Measurements from ENCODE around the gene ZMIZ1. TPM values are rescaled to one million over a fixed set of nuclear protein-coding genes. Genes with fewer than 3 reads are reported as not detected.
A peak's percentile ranks its signal among the peaks of the same experiment; 100 is the strongest.

Gene ZMIZ1
- total and polyA plus RNA-seq, 4 donors = 3.9 to 19.1 (median 9.8) TPM

- no peak for DNase-seq (ENCODE audit: low spot score)
- no peaks in the 10 kb centered on the region for H3K4me1 ChIP-seq (ENCODE audit: control insufficient read depth in 4 of 4, insufficient read depth in 4 of 4, low read length in 3 of 4)
- TF ChIP-seq NR2F2 (IDR thresholded peaks at IDR 0.05) (no peak), TAF1 (conservative IDR thresholded peaks at IDR 0.05) (no peak), GABPA (IDR thresholded peaks at IDR 0.05 in 1 of 2, conservative IDR thresholded peaks at IDR 0.05 in 1 of 2) (no peak), HNF4A (conservative IDR thresholded peaks at IDR 0.05) (no peak), MAX (IDR thresholded peaks at IDR 0.05) (no peak), FOXA2 (IDR thresholded peaks at IDR 0.05) (no peak), RAD21 (IDR thresholded peaks at IDR 0.05) (no peak), RXRA (IDR thresholded peaks at IDR 0.05) (no peak), JUND (IDR thresholded peaks at IDR 0.05) (no peak), FOXA1 (IDR thresholded peaks at IDR 0.05) (no peak), EGR1 (IDR thresholded peaks at IDR 0.05; ENCODE audit: low read depth in 2 of 2) (no peak), YY1 (IDR thresholded peaks at IDR 0.05) (no peak), ATF3 (IDR thresholded peaks at IDR 0.05) (no peak)
- TF ChIP-seq, protein P1, sequence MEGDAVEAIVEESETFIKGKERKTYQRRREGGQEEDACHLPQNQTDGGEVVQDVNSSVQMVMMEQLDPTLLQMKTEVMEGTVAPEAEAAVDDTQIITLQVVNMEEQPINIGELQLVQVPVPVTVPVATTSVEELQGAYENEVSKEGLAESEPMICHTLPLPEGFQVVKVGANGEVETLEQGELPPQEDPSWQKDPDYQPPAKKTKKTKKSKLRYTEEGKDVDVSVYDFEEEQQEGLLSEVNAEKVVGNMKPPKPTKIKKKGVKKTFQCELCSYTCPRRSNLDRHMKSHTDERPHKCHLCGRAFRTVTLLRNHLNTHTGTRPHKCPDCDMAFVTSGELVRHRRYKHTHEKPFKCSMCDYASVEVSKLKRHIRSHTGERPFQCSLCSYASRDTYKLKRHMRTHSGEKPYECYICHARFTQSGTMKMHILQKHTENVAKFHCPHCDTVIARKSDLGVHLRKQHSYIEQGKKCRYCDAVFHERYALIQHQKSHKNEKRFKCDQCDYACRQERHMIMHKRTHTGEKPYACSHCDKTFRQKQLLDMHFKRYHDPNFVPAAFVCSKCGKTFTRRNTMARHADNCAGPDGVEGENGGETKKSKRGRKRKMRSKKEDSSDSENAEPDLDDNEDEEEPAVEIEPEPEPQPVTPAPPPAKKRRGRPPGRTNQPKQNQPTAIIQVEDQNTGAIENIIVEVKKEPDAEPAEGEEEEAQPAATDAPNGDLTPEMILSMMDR (IDR thresholded peaks at IDR 0.05; ENCODE audit: low read depth, low read length, missing input control) = no peak
- H3K9me3 ChIP-seq (ENCODE audit: control insufficient read depth in 4 of 4, low read length in 3 of 4) = no peaks in the 10 kb centered on the region
- no peak overlapping the region for H3K9ac ChIP-seq (ENCODE audit: low read depth in 1 of 2, low read length in 2 of 2)
- H3K4me3 ChIP-seq (ENCODE audit: low read depth in 1 of 3, low read length in 3 of 3) = no peak overlapping the region
- peaks cover 4 to 18% (median 7%) of the 10 kb centered on the region in 4 donors for H3K36me3 ChIP-seq (ENCODE audit: control insufficient read depth in 4 of 4, insufficient read depth in 3 of 4, low read depth in 1 of 4, low read length in 3 of 4)
- H3K27me3 ChIP-seq (ENCODE audit: control insufficient read depth in 4 of 4, insufficient read depth in 4 of 4, low read length in 3 of 4) = no peaks in the 10 kb centered on the region
- H3K27ac ChIP-seq (ENCODE audit: low read depth in 1 of 2, low read length in 2 of 2) = no peak overlapping the region
- WGBS = 74% methylated on average over 3 of the region's 3 CpGs
These were observed 163.1 kb downstream of the ZMIZ1 start for GRCh38 chr10:79231908-79232307.

GRCh38 chr10:79232864-79233263 lies 164.1 kb downstream of the ZMIZ1 start:
- WGBS = 82% methylated on average over 3 of the region's 3 CpGs
- Histone ChIP-seq H3K27me3 (ENCODE audit: control insufficient read depth in 4 of 4, insufficient read depth in 4 of 4, low read length in 3 of 4) (no peaks in the 10 kb centered on the region), H3K27ac (ENCODE audit: low read depth in 1 of 2, low read length in 2 of 2) (no peak overlapping the region), H3K9ac (ENCODE audit: low read depth in 1 of 2, low read length in 2 of 2) (no peak overlapping the region), H3K36me3 (ENCODE audit: control insufficient read depth in 4 of 4, insufficient read depth in 3 of 4, low read depth in 1 of 4, low read length in 3 of 4) (peaks cover 4 to 18% (median 7%) of the 10 kb centered on the region in 4 donors), H3K9me3 (ENCODE audit: control insufficient read depth in 4 of 4, low read length in 3 of 4) (no peaks in the 10 kb centered on the region), H3K4me3 (ENCODE audit: low read depth in 1 of 3, low read length in 3 of 3) (no peak overlapping the region), H3K4me1 (ENCODE audit: control insufficient read depth in 4 of 4, insufficient read depth in 4 of 4, low read length in 3 of 4) (no peaks in the 10 kb centered on the region)
- DNase-seq (ENCODE audit: low spot score) = no peak
- TF ChIP-seq MAX (IDR thresholded peaks at IDR 0.05) (no peak), RAD21 (IDR thresholded peaks at IDR 0.05) (no peak), HNF4G (IDR thresholded peaks at IDR 0.05) (no peak), SP1 (IDR thresholded peaks at IDR 0.05) (no peak)

DNA sequence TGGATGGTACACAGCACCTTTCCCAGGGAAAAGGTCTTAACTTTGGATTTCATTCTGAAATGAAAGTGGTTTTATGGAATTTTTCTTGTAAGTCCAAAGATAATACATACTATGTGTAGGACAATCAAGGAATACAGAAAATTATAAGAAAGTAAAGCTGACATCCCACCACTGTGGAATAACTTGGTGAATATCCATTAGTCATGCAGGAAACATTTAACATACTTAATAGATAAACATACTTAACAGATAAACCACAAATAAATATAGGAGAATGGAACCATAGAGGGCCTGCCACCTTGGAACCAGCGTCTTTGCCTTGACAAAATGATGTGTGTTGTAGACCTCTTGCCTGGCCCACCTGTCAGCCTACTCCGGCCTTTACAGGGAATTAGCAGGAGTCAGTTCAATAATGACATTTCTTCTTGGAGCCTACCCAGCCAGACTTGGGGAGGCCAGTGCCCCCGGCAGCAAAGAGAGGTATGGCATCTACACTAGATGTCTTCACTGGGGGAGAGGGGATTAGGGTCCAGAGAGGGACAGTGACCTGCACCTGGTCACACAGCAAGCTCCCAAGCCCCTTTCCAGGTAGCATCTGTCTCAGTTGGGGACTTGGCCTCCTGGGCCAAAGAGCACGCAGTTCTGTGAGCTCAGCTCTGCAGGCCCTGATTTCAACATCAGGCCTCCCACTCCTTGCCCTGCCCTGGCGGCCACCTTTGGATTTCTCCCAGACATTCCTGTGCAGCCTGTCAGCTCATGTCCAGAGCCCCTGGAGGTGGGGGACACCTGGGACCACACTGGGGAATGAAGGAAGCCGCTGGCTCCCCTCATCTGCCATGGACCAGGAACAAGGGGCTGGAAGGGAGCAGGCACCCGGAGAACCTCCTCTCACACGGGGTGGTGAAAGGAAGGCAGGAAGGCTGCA lies 165.9 kb downstream of the ZMIZ1 start:
- peaks cover 0 to 9% (median 3%) of the 10 kb centered on the region in 4 donors for H3K36me3 ChIP-seq (ENCODE audit: control insufficient read depth in 4 of 4, insufficient read depth in 3 of 4, low read depth in 1 of 4, low read length in 3 of 4)
- no peak overlapping the region for H3K27ac ChIP-seq (ENCODE audit: low read depth in 1 of 2, low read length in 2 of 2)
- no peaks in the 10 kb centered on the region for H3K9me3 ChIP-seq (ENCODE audit: control insufficient read depth in 4 of 4, low read length in 3 of 4)
- WGBS = 87% methylated on average over 8 of the region's 8 CpGs
- H3K9ac ChIP-seq (ENCODE audit: low read depth in 1 of 2, low read length in 2 of 2) = no peak overlapping the region
- no peaks in the 10 kb centered on the region for H3K4me1 ChIP-seq (ENCODE audit: control insufficient read depth in 4 of 4, insufficient read depth in 4 of 4, low read length in 3 of 4)
- no peak for TF ChIP-seq JUND (IDR thresholded peaks at IDR 0.05)
- TF ChIP-seq HNF4A (conservative IDR thresholded peaks at IDR 0.05) = peak in 1 of 2 donors; percentile 23
- no peak overlapping the region for H3K4me3 ChIP-seq (ENCODE audit: low read depth in 1 of 3, low read length in 3 of 3)
- no peaks in the 10 kb centered on the region for H3K27me3 ChIP-seq (ENCODE audit: control insufficient read depth in 4 of 4, insufficient read depth in 4 of 4, low read length in 3 of 4)
- DNase-seq (ENCODE audit: low spot score) = no peak
